DOHH2 (cell line): ENCODE results near the gene RNASEH2A.

Source experiments
- H3F3A ChIP-seq: fragments of 200-600 bp; sonication (generic), shearing (Covaris generic); 2 replicates; pipeline ENCODE4 v1.6.0; 2016; ENCODE audit warnings: antibody characterized with exemption, mild to moderate bottlenecking; ENCODE audit not compliant: control insufficient read depth, insufficient read depth
- H3K27ac ChIP-seq: fragments of 200-600 bp; sonication (generic); 2 replicates; pipeline ENCODE4 v1.5.1; 2014; ENCODE audit warnings: low read depth, mild to moderate bottlenecking, low read length, moderate library complexity
- H3K27me3 ChIP-seq: fragments of 200-600 bp; sonication (generic); 2 replicates; pipeline ENCODE4 v1.6.1; 2014; ENCODE audit warnings: mild to moderate bottlenecking, low read length, mixed read lengths; ENCODE audit not compliant: control insufficient read depth
- H3K36me3 ChIP-seq: fragments of 200-600 bp; sonication (generic); 2 replicates; pipeline ENCODE4 v1.6.1; 2014; ENCODE audit warnings: mild to moderate bottlenecking, low read length, moderate library complexity, mixed read lengths; ENCODE audit not compliant: control insufficient read depth
- H3K4me1 ChIP-seq: fragments of 200-600 bp; sonication (generic); 2 replicates; pipeline ENCODE4 v1.6.1; 2014; ENCODE audit warnings: mild to moderate bottlenecking, low read length, mixed read lengths; ENCODE audit not compliant: control insufficient read depth
- H3K4me2 ChIP-seq: fragments of 200-600 bp; sonication (generic); 2 replicates; pipeline ENCODE4 v1.6.0; 2014; ENCODE audit warnings: mild to moderate bottlenecking, low read length, moderate library complexity
- H3K4me3 ChIP-seq: fragments of 200-600 bp; sonication (generic); 2 replicates; pipeline ENCODE4 v1.5.1; 2014; ENCODE audit warnings: mild to moderate bottlenecking, low read length, mixed read lengths
- H3K79me2 ChIP-seq: fragments of 200-600 bp; sonication (generic); 2 replicates; pipeline ENCODE4 v1.6.1; 2014; ENCODE audit warnings: mild to moderate bottlenecking, low read length, mixed read lengths; ENCODE audit not compliant: control insufficient read depth
- H3K9me2 ChIP-seq: fragments of 200-600 bp; sonication (generic); replicated peaks from 2 replicates; pipeline ENCODE4 v1.6.1; 2014; ENCODE audit warnings: mild to moderate bottlenecking, low read length, mixed read lengths; ENCODE audit not compliant: control insufficient read depth
- H3K9me3 ChIP-seq: fragments of 200-600 bp; sonication (generic); 2 replicates; pipeline ENCODE4 v1.6.1; 2014; ENCODE audit warnings: antibody characterized with exemption, low read length, mixed read lengths; ENCODE audit not compliant: control insufficient read depth, insufficient read depth
- H4K20me1 ChIP-seq: fragments of 200-600 bp; sonication (generic); 2 replicates; pipeline ENCODE4 v1.6.0; 2014; ENCODE audit warnings: low read depth, mild to moderate bottlenecking, antibody characterized with exemption, low read length, moderate library complexity; ENCODE audit not compliant: control insufficient read depth, insufficient read depth
- CTCF ChIP-seq: fragments of 200-600 bp; sonication (generic); IDR thresholded peaks from one replicate; pipeline ENCODE4 v1.5.1; 2014; ENCODE audit warnings: antibody characterized with exemption, mild to moderate bottlenecking, low read depth, low read length; ENCODE audit not compliant: poor library complexity, severe bottlenecking
- EZH2phosphoT487 ChIP-seq: fragments of 200-600 bp; sonication (generic); IDR thresholded peaks from 2 replicates; pipeline ENCODE4 v1.6.1; 2017; ENCODE audit warnings: borderline replicate concordance, mild to moderate bottlenecking, antibody characterized with exemption, low read length, moderate library complexity, mixed read lengths

The RNASEH2A gene

GRCh38 chr19:12784871-12785430 lies 21.4 kb upstream of the RNASEH2A start:
- no peak for TF ChIP-seq CTCF
- no peak for TF ChIP-seq EZH2phosphoT487
- peak overlapping the region; percentile 93 for H3K4me2 ChIP-seq

GRCh38 chr19:12785431-12786031 lies 20.9 kb upstream of the RNASEH2A start:
- H3K9me3 ChIP-seq, result no peaks in the 10 kb centered on the region
- H3K4me2 ChIP-seq, result peak overlapping the region; percentile 93
- H4K20me1 ChIP-seq, result no peaks in the 10 kb centered on the region
- H3K36me3 ChIP-seq, result no peaks in the 10 kb centered on the region
- H3K4me3 ChIP-seq, result peak overlapping the region; percentile 40
- peaks cover 85% of the 10 kb centered on the region for H3K4me1 ChIP-seq
- peaks cover 5% of the 10 kb centered on the region for H3K79me2 ChIP-seq
- H3K9me2 ChIP-seq, result no peaks in the 10 kb centered on the region
- H3K27me3 ChIP-seq, result no peaks in the 10 kb centered on the region
- no peak for TF ChIP-seq CTCF
- no peak for TF ChIP-seq EZH2phosphoT487
- peaks cover 49% of the 10 kb centered on the region for H3F3A ChIP-seq
- peak overlapping the region; percentile 75 for H3K27ac ChIP-seq

More at GRCh38 chr19:12784871-12785430, 21.4 kb upstream of the RNASEH2A start:
- Histone ChIP-seq H3K9me2 (no peaks in the 10 kb centered on the region), H3K27me3 (no peaks in the 10 kb centered on the region), H3K79me2 (peaks cover 5% of the 10 kb centered on the region; the same call in 1 of the 2 replicates), H3F3A (peaks cover 48% of the 10 kb centered on the region), H3K36me3 (no peaks in the 10 kb centered on the region), H3K9me3 (no peaks in the 10 kb centered on the region), H3K4me3 (peak overlapping the region; percentile 16; the same call in 1 of the 2 replicates), H3K4me1 (peaks cover 80% of the 10 kb centered on the region), H4K20me1 (no peaks in the 10 kb centered on the region), H3K27ac (peak overlapping the region; percentile 75)

- Histone ChIP-seq H3K36me3 (no peaks in the 10 kb centered on the region), H3F3A (peaks cover 49% of the 10 kb centered on the region), H3K27ac (peak overlapping the region; percentile 75), H3K79me2 (peaks cover 9% of the 10 kb centered on the region), H3K4me1 (peaks cover 91% of the 10 kb centered on the region), H4K20me1 (no peaks in the 10 kb centered on the region), H3K4me3 (peak overlapping the region; percentile 40), H3K4me2 (peak overlapping the region; percentile 93), H3K9me3 (no peaks in the 10 kb centered on the region), H3K27me3 (no peaks in the 10 kb centered on the region), H3K9me2 (no peaks in the 10 kb centered on the region)
- no peak for TF ChIP-seq CTCF
- no peak for TF ChIP-seq EZH2phosphoT487
Observed at GRCh38 chr19:12786141-12786870, 20.1 kb upstream of the RNASEH2A start.
